Bronchial epithelial cell (primary cell): Measurements from ENCODE around the gene STIM2. TPM values are rescaled to one million over a fixed set of nuclear protein-coding genes. Genes with fewer than 3 reads are reported as not detected.
A peak's percentile ranks its signal among the peaks of the same experiment; 100 is the strongest.

Experiments used
- DNase-seq: peaks from one replicate; pipeline ENCODE4 v3.0.0-alpha.2; 2010; ENCODE audit warnings: low read depth
- FAIRE-seq: peaks from 2 replicates; lab custom pipeline; 2011; peaks lifted over from hg19 to GRCh38; lab: Jason Lieb, UNC
- H3K27me3 ChIP-seq: 2 replicates; pipeline ENCODE4 v1.5.1; 2011; ENCODE audit warnings: low read length; ENCODE audit not compliant: control insufficient read depth, insufficient read depth
- H3K36me3 ChIP-seq: 2 replicates; pipeline ENCODE4 v1.5.1; 2011; ENCODE audit warnings: low read length; ENCODE audit not compliant: control insufficient read depth, insufficient read depth
- H3K4me3 ChIP-seq: 2 replicates; pipeline ENCODE4 v1.5.1; 2011; ENCODE audit warnings: mild to moderate bottlenecking, low read depth, low read length, control low read depth
- total RNA-seq: library from RNA; depleted of rRNA; stranded (reverse); fragments of >200 nt; gene quantifications from 2 replicates; pipeline ENCODE4 v1.2.1, GENCODE V29; 2014
- TF ChIP-seq, protein P1 (sequence below): IDR thresholded peaks from 2 replicates; pipeline ENCODE4 v1.5.1; 2011; ENCODE audit warnings: mild to moderate bottlenecking, moderate library complexity, low read length, control low read depth, inconsistent platforms; ENCODE audit not compliant: insufficient read depth, severe bottlenecking

Gene STIM2
- total RNA-seq, 1 donor from 2014 or later: 7.6 TPM

DNA sequence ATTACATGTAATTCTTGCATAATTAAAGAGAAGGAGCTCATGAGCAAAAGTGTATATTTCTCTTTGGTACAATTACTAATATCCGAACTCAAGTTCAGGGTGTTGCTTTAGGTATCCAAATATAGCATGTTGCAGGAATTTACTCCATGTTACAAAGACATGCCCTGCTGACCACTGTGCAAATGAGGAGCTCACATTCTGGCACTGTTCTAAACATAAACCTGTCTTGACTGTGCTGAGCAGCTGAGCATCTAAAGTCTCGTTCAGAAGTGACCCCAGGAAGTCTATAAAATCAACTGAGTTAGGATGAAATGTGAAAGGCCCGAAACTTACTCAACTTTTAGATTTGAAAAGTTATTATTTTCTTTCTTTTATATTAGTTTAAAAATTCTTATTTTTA is 124.3 kb downstream of the STIM2 start:
- no peaks in the 10 kb centered on the region for H3K36me3 ChIP-seq
- TF ChIP-seq, protein P1, sequence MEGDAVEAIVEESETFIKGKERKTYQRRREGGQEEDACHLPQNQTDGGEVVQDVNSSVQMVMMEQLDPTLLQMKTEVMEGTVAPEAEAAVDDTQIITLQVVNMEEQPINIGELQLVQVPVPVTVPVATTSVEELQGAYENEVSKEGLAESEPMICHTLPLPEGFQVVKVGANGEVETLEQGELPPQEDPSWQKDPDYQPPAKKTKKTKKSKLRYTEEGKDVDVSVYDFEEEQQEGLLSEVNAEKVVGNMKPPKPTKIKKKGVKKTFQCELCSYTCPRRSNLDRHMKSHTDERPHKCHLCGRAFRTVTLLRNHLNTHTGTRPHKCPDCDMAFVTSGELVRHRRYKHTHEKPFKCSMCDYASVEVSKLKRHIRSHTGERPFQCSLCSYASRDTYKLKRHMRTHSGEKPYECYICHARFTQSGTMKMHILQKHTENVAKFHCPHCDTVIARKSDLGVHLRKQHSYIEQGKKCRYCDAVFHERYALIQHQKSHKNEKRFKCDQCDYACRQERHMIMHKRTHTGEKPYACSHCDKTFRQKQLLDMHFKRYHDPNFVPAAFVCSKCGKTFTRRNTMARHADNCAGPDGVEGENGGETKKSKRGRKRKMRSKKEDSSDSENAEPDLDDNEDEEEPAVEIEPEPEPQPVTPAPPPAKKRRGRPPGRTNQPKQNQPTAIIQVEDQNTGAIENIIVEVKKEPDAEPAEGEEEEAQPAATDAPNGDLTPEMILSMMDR: no peak
- no peaks in the 10 kb centered on the region for H3K27me3 ChIP-seq
- no peak overlapping the region for H3K4me3 ChIP-seq
- no peak for FAIRE-seq
- DNase-seq: no peak

DNA sequence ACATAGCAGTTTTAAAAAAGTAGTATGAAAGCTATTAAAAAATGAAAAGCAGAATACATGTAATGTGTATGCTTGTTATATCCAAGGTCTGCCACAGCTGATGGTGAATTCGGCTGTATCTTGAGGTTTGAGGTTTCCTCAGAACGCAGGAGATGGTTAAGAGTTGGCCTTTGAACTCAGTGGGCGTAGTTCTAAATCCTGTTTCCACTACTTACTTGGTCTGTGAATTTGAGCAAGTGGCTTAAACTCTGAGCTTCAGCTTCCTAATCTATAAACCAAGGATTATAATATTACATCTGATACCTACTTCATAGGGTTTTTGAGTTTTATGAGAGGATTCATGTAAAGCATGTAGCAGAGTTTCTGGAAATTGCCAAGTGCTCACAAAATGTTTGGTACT is 125.2 kb downstream of the STIM2 start:
- DNase-seq (no peak), FAIRE-seq (no peak)
- Histone ChIP-seq H3K27me3 (no peaks in the 10 kb centered on the region), H3K4me3 (no peak overlapping the region), H3K36me3 (no peaks in the 10 kb centered on the region)
- TF ChIP-seq, protein P1: no peak

DNA sequence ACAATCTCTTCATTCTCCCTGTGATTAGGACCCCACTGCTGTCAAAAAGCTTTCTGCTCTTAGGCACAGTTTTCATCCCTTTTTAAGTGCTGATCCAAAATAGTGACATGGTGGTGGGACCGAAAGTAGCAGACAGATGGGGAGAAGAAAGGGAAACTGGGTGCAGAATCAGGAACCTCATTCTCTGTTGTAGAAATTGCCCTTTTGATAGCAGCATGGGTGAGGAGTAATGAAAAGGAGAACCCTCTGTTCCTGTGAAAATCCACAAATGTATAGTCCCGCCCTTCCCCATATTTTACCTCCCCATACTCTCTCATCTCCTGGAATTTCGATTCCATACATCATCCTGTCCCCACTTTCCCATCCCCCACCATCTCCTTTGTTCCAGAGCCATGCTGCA is 126.5 kb downstream of the STIM2 start:
- H3K27me3 ChIP-seq: no peaks in the 10 kb centered on the region
- DNase-seq (no peak), FAIRE-seq (peak; percentile 18)
- H3K36me3 ChIP-seq: no peaks in the 10 kb centered on the region
- H3K4me3 ChIP-seq: no peak overlapping the region
- TF ChIP-seq, protein P1: no peak

DNA sequence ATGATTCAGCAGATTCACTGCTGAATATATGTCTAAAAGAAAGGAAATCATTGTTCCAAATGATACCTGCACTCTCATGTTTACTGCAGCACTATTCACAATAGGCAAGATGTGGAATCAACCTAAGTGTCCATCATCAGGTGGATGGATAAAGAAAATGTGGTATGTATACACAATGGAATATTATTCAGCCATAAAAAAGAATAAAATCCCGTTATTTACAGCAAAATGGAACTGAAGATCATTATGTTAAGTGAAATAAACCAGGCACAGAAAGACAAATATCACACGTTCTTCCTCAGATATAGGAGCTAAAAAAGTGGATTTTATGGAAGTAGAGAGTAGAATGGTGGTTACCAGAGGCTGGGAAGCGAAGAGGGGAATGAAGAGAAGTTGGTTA is 130.4 kb downstream of the STIM2 start:
- no peak for DNase-seq
- TF ChIP-seq, protein P1: no peak
- Histone ChIP-seq H3K27me3 (no peaks in the 10 kb centered on the region), H3K4me3 (no peak overlapping the region), H3K36me3 (no peaks in the 10 kb centered on the region)
- no peak for FAIRE-seq

DNA sequence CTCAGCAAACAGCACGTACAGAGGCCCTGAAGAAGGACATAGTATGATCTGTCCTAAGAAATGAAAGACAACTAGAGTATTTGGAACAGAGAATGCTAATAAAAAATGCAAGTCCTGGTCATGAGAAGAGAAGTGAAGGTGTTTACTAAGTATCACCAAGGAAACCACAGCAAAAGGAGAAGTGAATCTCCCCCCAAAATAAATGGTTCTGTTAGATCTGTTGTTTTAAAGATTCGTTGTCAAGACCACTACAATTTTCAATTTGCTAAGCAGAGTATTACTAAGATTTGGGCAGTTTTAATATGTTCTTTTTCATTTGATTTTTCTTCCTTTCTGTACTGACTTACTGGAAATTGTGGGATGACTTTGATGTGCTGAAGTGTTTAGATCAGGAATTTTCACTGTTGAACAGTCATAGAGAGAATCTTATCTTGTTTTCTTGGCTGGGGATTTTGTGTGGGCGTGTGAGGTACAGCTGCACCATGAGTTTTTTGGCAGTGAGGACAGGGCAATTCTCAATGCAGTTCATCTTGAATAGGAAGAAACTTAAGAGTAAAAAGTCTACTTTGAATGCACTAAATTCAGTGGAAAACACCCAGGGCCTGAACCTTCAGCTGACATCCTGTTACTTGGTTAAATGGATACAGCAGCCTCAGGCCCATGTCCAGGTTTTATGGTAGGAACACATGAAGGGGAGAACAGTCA is 132.2 kb downstream of the STIM2 start:
- TF ChIP-seq, protein P1: no peak
- H3K36me3 ChIP-seq: no peaks in the 10 kb centered on the region
- no peaks in the 10 kb centered on the region for H3K27me3 ChIP-seq
- no peak overlapping the region for H3K4me3 ChIP-seq
- peak; percentile 22 for DNase-seq
- no peak for FAIRE-seq

DNA sequence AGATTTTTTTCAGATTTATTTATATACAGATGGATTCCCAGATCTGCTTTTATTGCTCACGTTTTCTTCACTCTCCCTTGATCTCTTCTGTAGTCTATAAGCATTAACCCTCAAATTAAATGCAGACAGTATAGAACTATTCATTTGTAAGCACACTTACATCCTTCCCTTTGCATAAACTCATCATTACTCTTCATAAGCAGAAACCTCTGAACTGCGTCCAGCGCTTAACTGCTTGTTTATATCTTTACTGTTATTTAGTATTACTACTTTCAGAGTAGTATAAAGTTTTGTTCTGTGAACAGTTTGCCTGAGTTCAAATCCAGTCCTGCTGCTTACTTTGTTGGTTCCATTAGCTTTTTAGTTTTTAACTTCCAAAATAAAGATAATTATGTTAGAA is 132.9 kb downstream of the STIM2 start:
- no peak overlapping the region for H3K4me3 ChIP-seq
- H3K27me3 ChIP-seq: no peaks in the 10 kb centered on the region
- DNase-seq (no peak), FAIRE-seq (no peak)
- TF ChIP-seq, protein P1: no peak
- no peaks in the 10 kb centered on the region for H3K36me3 ChIP-seq
